ENCODE data around the gene TTC21A.

DNA sequence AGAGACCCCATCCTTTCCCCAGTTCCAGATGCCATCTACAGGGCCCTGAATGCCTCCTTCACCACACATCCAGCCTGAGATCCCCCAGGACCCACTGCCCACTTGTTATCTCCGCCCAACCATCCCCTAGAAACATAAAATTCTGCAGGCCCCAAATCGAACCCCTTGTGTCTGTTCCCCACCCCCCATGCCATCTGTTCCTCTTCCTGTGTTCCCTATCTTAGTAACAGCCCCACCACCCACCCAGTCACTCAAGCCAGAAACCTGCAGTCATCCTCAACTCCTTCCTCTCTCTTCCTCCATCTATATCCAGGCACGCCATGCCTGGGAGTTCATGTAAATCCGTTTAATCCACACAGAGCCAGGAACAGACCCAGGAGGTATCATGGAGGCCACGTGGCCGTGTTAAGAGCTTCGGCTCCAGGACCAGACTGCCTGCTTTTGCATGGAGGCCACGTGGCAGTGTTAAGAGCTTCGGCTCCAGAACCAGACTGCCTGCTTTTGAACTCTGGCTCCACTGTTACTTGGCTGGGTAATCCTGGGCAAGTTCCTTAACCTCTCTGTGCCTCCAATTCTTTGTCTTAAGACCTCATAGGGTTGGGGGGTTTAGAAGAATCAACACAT is 41.1 kb downstream of the TTC21A start:
- TF ChIP-seq, protein P1, sequence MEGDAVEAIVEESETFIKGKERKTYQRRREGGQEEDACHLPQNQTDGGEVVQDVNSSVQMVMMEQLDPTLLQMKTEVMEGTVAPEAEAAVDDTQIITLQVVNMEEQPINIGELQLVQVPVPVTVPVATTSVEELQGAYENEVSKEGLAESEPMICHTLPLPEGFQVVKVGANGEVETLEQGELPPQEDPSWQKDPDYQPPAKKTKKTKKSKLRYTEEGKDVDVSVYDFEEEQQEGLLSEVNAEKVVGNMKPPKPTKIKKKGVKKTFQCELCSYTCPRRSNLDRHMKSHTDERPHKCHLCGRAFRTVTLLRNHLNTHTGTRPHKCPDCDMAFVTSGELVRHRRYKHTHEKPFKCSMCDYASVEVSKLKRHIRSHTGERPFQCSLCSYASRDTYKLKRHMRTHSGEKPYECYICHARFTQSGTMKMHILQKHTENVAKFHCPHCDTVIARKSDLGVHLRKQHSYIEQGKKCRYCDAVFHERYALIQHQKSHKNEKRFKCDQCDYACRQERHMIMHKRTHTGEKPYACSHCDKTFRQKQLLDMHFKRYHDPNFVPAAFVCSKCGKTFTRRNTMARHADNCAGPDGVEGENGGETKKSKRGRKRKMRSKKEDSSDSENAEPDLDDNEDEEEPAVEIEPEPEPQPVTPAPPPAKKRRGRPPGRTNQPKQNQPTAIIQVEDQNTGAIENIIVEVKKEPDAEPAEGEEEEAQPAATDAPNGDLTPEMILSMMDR (IDR thresholded peaks at IDR 0.05) = no peak
- TF ChIP-seq POLR2AphosphoS5 (IDR thresholded peaks at IDR 0.05) = no peak
- no peak for TF ChIP-seq POLR2A (IDR thresholded peaks at IDR 0.05)
